ENCODE results near the gene PSMB5.
"Not testable (repeated sequence)": the region's sequence is repeated elsewhere in the genome, so short reads cannot be mapped to it uniquely, and the experiment has no call there.

Gene PSMB5

DNA sequence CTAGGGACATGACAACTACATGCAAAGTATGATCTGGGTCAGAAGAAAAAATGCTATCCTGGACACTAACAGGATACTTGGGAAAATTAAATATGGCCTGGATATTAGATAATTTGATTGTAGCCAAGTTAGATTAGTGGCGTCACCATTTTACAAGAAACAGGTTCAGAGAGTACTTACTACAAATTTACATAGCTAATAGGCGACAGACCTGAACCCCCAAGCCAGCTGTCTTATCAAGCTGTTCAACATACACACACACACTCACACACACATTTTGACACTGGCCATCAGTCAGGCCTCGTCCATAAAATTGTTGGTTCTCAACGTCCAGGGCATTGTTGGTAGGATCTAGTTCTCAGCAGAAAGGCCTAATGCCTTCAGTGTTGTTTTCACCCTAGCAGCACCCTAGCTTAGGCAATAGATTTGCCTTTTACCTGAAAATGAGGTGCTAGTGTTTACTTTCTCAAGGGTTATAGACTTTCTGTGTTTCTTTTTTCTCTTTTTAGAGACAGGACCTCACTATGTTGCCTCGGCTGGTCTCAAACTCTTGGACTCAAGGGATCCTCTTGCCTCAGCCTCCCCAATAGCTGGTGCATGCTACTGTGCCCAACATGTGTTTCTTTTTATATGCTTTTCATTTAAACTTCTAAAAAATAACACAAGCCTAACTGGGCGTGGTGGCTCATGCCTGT lies 21.5 kb downstream of the PSMB5 start:
- no peak for DNase-seq

- DNase-seq = peak; percentile 48
These were observed 24.6 kb downstream of the PSMB5 start, which contains the start of gene C14orf93 for GRCh38 chr14:23009939-23010726. Gene C14orf93, minus strand, starts transcription at chr14:23010143. Its CDS starts 11,120 bp downstream, at chr14:22999023.

GRCh38 chr14:23009483-23009938 lies 25.2 kb downstream of the PSMB5 start:
- no peak for DNase-seq

DNA sequence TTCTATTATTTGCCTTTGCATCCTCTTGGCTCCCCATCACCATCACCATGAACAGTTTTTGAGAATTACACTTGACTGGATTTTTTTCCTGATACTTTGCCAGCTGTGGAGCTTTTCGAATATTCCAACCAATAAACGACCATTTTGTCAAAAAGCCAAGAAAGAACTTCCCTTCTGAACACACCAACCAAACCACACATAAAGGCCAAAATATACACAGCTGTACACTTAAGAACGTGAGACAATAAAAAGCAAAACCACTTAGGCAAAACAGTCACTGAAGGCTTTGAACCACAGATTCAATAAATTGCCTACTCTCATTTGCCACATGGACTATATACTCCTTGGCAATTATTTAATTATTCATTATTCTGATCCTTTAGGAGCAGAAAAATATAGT lies 25.9 kb downstream of the PSMB5 start:
- DNase-seq = no peak

DNA sequence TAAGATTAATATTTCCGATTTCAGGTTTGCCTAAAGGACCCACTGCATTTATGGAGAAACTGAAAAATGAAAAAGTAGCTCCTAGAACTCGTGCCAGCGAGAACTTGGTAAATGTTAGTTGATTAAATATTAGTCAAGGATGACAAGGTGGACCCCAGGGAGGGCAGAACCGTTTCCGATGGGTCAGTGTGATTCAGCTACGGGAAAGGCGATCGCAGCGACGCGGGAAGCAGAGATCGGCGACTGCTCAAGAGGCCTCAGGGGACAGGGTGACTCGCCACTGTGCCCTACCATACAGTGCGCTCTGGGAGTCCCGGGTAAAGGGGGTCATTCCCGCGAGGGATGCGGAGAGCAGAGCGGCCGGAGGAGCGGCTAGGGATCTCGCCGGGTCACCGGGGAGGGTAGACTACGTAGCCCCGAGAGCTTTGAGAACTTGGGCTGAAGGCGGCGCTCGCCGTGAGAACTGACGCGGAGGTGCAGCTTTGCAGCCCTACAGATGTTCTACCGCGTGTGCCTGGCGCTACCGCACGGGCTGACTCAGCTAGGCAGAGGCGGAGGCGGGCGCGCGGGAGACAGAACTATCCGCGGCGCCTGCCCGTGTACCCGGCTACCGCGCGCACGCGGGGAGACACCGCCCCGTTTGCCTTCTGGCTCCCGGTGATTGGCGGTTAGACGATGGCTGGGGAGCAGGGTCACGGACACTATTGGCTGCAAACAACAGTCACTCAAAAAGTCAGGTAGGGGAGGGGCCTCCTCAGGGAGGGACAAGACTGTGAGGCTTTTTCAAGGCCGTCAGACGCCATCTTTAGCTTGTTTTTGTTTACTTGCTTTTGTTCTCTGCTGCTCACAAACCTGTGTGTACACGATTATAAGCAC lies 27.9 kb downstream of the PSMB5 start:
- peak; percentile 67 for DNase-seq

DNA sequence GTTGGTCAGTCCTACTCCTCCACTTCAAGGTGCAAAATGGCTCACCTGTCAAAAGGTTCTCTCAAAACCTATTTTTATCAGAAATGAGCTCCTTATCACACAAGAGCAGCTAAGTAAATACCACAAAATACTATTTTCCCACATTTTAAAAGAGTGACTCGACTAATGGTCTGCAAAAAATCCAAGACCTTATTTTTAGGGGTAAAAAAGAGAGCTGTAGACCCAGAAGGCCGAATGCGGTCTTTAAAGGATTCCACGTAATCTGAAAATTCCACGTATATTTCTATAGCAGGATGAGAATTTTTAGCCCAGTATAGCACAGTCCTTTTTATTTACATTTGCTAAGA lies 28.5 kb downstream of the PSMB5 start:
- no peak for DNase-seq

GRCh38 chr14:23005451-23006187 lies 29.1 kb downstream of the PSMB5 start:
- DNase-seq = no peak

DNA sequence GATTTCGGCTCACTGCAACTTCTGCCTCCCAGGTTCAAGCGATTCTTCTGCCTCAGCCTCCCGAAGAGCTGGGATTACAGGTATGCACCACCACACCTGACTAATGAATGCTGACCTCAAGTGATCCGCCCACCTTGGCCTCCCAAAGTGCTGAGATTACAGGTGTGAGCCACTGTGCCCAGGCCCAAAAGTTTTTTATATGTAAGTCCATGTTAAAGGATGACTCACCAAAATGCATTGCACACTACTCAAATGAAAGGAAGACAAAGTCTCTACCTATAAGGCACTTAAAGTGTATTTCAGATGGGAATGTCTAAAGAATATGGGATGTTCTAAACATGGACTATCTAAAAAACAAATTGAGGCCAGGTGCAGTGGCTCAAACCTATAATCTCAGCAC lies 30.4 kb downstream of the PSMB5 start:
- not testable (repeated sequence) for DNase-seq

GRCh38 chr14:23002592-23002991 lies 32.1 kb downstream of the PSMB5 start:
- no peak for DNase-seq

- DNase-seq = no peak
These were observed 33.8 kb downstream of the PSMB5 start for GRCh38 chr14:23000860-23001259.

DNA sequence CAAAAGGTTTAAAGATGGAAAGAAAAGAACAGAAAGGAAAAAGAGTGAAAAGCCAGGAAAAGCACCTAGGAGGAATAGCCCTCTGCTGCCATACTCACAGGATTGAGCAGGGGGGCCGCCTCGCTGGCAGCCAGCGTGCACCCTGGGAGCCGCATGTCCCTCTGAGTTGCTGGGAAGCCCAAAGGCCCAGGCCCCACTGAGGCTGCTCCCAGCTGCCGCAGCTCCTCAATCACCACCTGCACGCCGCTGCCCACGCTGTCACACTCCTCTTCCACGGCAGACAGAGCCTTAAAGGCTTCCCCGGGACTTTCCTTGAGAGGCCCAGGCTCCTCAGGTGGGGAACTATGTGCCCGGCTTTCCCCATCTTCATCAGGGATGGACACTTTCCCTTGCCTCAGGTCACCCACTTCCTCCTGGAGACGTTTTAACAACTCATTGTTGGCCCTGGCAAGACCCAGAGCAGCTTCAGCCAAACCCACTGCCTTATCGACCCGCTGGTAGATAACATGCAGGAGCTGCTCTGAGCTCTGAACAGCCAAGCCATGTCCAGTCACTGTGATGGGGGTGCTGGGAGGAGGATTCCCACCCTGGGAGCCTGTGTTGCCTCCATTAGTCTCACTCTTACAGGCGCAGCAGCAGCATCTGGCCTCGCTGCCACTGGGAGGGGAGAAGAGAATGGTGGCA lies 36.2 kb downstream of the PSMB5 start:
- DNase-seq = no peak

- DNase-seq = no peak
These were observed 36.9 kb downstream of the PSMB5 start for GRCh38 chr14:22997676-22998323.

GRCh38 chr14:22996768-22997654 lies 37.7 kb downstream of the PSMB5 start:
- no peak for DNase-seq

DNA sequence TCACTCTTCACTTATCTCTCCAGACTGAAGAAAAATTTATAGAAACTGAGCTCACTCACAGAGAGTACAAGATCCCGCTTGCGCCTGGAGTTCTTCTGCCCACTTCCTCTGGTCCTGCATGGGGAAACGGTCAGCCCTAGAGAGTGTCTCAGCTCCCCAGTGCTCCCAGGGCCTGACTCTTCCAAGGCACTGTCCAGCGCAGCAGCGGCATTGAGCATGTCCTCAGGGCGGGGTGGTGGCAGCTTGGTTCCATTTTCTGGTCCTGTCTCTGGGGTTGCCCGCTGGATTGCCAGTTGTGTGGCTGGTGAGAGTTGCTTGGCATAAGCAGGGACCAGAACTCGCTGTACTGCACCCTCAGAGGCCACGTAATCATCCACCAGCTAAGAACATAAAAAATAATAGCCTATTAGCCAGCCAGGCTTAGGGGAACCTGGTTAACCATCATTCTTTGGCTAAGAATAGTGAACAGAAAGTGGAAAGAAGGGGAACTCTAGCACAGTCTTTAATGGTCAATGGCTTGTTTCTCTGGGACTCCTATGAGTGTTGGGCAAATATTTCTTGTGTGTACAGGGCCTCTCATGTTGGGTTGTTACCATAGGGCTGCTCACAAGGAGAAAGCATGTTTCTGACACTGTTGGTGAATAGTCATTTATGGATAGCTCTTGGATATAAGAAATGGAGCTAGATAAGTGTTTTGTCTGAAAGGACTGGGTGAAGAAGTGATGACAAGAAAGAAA lies 38.6 kb downstream of the PSMB5 start:
- DNase-seq = no peak

DNA sequence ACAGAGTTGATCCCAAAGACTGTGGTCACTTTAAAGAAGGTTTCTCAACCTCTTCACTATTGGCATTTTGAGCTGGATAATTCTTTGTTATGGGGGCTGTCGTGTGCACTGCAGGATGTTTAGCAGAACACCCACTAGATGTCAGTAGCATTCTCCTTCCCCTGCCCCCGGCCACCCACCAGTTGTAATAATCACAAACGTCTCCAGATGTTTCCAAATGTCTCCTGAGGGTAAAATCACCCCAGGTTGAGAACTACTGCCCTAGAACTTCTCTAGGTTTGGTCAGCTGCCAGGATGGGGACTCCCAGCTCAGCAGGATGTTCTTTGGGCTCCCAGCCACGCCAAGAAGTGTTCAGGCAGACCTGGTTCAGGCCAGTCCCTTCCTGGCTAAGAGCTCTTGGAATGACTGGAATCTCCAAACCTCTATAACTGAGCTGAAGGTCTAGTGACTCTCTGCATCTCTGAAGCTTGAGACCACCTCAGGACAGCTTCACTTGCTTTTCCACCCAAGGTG lies 39.9 kb downstream of the PSMB5 start:
- DNase-seq = no peak

DNA sequence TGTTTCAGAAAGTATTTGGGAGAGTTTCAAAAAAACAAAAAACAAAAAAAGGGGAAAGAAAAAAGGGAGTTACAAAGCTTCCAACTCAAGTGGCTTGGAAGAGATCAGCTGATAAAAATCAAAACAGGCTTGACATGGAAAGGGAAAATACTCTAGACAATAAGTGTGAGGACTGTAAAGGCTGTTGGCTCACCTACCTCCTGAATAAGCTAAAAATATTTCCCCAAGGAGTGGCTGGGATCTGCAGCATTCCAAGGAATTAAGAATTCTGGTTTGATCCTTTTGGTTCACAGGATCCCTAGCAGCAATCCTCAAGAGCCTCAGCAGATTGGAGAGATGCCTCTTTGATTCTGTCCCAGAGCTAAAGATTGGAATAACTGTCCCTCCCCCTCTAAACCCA lies 41.2 kb downstream of the PSMB5 start:
- DNase-seq = no peak

DNA sequence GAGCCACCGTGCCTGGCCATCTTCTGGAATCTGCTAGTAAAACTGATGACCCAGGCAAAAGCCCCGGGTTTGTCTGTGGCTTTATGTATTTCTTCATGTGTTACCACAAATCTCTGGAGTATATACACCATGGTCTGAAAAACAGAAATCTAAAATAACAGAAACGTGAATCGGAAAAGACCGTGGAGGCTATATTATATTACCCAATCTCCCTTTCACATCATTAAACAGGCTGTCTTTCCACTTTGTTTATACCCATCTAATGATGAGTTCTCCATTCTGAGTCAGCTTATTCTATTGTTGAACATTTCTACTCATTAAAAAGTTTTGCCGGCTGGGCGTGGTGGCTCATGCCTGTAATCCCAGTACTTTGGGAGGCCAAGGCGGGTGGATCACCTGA lies 42.8 kb downstream of the PSMB5 start:
- no peak for DNase-seq

DNA sequence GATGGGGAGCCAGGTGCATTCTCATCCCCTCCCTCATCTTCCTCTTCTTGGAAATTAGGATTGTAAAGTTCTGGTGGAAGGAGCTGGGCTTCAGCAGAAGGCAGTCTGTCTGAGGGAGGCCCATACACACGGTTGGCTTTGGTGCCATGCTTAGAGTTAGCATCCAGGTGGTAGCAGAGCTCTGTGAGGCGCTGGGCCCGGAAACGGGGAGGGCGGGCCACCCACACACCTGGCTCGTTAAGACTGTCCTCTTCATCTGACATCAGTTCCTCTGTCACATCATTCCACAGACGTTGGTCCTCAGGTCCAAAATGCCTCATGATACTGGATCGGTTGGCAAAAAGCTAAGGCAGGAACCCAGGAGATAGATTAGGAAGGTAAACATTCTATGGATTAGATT lies 47.4 kb downstream of the PSMB5 start:
- DNase-seq = no peak

DNA sequence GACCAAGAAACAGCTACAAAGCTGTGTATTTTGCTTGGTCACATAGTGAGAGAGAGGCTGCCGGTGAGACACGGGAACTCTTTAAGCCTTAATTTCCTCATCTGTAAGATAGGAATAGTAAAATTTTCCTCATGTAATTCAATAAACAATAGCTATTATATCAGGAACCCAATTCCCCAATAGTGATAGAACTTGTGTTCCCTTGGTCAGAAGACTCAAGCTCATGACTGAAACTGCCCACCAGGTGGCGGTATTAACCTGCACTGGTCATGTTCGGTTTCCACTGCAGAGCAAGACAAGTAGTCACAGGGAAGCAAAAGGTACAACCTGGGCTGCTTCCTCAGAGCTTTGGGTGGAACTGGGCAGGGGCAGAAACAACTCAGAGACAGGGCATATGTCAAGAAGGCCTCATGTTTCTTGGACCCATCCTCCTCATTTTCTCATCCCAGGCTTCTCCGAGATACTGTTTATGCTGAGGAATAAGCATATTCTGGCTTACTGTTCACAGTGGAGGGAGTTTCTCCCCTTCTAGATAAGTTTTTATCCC lies 48.1 kb downstream of the PSMB5 start:
- no peak for DNase-seq
